ENCODE data around the gene PPP6R3.

PPP6R3 gene

DNA sequence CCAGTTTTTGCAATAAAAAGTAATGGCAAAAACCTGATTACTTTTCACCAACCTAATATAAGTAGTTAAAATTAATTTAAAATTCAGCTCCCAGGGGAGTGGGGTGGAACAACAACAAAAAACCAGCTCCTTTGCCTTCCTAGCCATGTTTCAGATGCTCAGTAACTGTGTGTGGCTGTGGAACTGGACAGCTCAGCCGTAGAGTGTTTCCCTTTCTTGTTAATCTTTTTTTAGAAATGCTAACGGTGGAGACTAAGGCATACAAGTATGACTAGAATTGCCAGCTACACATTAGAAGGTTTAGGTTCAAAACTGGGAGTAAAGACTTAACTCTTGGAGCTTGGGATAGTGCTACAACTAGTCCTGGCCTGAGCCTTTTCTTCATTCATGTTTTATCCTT, 45.0 kb downstream of the PPP6R3 start:
- H3K9me2 ChIP-seq (replicated peaks; ENCODE audit: low read depth, low read length) = no peaks in the 10 kb centered on the region
- H3K27me3 ChIP-seq (ENCODE audit: insufficient read depth, low read length, poor library complexity, severe bottlenecking) = no peaks in the 10 kb centered on the region
- H3K36me3 ChIP-seq (ENCODE audit: insufficient read depth, low read length) = peaks cover under 1% of the 10 kb centered on the region; the same call in 1 of the 2 replicates
- peaks cover 9% of the 10 kb centered on the region; the same call in 1 of the 2 replicates for H3F3A ChIP-seq (ENCODE audit: low read depth)
- H3K9ac ChIP-seq (ENCODE audit: low read depth, low read length, poor library complexity, severe bottlenecking) = no peak overlapping the region
- H3K4me2 ChIP-seq (ENCODE audit: low read depth, low read length, poor library complexity, severe bottlenecking) = peak overlapping the region; percentile 61
- H3K9me3 ChIP-seq (ENCODE audit: insufficient read depth, low read depth, low read length) = no peaks in the 10 kb centered on the region
- H3K4me3 ChIP-seq (ENCODE audit: low read length, poor library complexity, severe bottlenecking) = peak overlapping the region; percentile 44
- peaks cover 31% of the 10 kb centered on the region for H3K4me1 ChIP-seq (ENCODE audit: insufficient read depth, low read length, poor library complexity, severe bottlenecking)
- H3K79me2 ChIP-seq (ENCODE audit: insufficient read depth, low read length) = peaks cover 99% of the 10 kb centered on the region
- H2AFZ ChIP-seq (ENCODE audit: low read length) = no peak overlapping the region
- peaks cover 99% of the 10 kb centered on the region for H4K20me1 ChIP-seq (ENCODE audit: insufficient read depth, low read length, poor library complexity, severe bottlenecking)
- TF ChIP-seq CTCF (conservative IDR thresholded peaks at IDR 0.05; ENCODE audit: low read length) (no peak), EZH2phosphoT487 (IDR thresholded peaks at IDR 0.05; ENCODE audit: borderline replicate concordance) (no peak)

DNA sequence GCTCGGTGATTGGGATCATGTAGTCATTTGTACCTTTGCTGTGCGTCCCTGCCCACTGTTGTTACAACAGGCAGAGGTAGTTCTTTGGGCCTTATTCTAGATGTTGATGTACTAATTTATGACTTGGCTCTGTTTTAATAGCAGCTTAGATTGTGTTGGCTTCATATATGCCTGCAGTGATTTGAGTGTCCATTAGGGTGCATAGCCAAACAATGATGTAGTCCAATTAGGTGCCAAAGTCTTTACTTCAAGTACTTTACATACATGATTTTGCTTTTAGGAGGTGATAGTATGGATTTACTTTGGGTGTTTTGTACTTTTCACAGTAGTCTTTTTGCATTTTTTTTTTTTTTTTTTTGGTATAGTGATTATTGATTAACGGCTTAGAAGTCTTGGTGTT, 46.4 kb downstream of the PPP6R3 start:
- no peak overlapping the region for H3K9ac ChIP-seq (ENCODE audit: low read depth, low read length, poor library complexity, severe bottlenecking)
- peak overlapping the region; percentile 61 for H3K4me2 ChIP-seq (ENCODE audit: low read depth, low read length, poor library complexity, severe bottlenecking)
- H3F3A ChIP-seq (ENCODE audit: low read depth) = peaks cover 9% of the 10 kb centered on the region; the same call in 1 of the 2 replicates
- no peaks in the 10 kb centered on the region for H3K9me2 ChIP-seq (replicated peaks; ENCODE audit: low read depth, low read length)
- H3K36me3 ChIP-seq (ENCODE audit: insufficient read depth, low read length) = peaks cover 6% of the 10 kb centered on the region; the same call in 1 of the 2 replicates
- peaks cover 98% of the 10 kb centered on the region for H4K20me1 ChIP-seq (ENCODE audit: insufficient read depth, low read length, poor library complexity, severe bottlenecking)
- no peak overlapping the region for H2AFZ ChIP-seq (ENCODE audit: low read length)
- H3K27me3 ChIP-seq (ENCODE audit: insufficient read depth, low read length, poor library complexity, severe bottlenecking) = no peaks in the 10 kb centered on the region
- H3K4me3 ChIP-seq (ENCODE audit: low read length, poor library complexity, severe bottlenecking) = no peak overlapping the region
- peaks cover 31% of the 10 kb centered on the region for H3K4me1 ChIP-seq (ENCODE audit: insufficient read depth, low read length, poor library complexity, severe bottlenecking)
- TF ChIP-seq CTCF (conservative IDR thresholded peaks at IDR 0.05; ENCODE audit: low read length) (peak; percentile 37; the same call in 1 of the 2 replicates), EZH2phosphoT487 (IDR thresholded peaks at IDR 0.05; ENCODE audit: borderline replicate concordance) (no peak)
- H3K9me3 ChIP-seq (ENCODE audit: insufficient read depth, low read depth, low read length) = no peaks in the 10 kb centered on the region
- H3K79me2 ChIP-seq (ENCODE audit: insufficient read depth, low read length) = peaks cover 99% of the 10 kb centered on the region

DNA sequence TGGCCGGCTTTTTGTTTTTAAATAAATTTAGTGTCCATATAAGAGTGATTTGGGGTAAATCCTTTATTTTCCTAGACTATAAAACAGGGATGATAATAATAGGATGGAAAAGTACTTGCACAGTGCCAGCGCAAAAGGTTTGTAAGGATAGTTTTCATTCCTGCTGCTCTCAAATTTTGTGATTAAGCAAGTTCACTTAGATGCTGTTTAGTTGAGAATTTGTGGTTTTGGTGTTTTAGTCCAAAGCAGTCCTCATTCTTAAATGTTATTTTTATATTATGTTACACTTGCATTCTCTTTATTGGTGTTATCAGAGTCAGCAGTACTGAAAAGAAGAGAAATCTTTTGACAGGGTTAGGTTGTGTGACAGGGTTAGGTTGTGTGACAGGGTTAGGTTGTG, 47.9 kb downstream of the PPP6R3 start:
- Histone ChIP-seq H3K9me3 (ENCODE audit: insufficient read depth, low read depth, low read length) (no peaks in the 10 kb centered on the region), H3K9ac (ENCODE audit: low read depth, low read length, poor library complexity, severe bottlenecking) (no peak overlapping the region), H2AFZ (ENCODE audit: low read length) (no peak overlapping the region), H3K36me3 (ENCODE audit: insufficient read depth, low read length) (peaks cover 21% of the 10 kb centered on the region; the same call in 1 of the 2 replicates), H3K4me3 (ENCODE audit: low read length, poor library complexity, severe bottlenecking) (no peak overlapping the region), H4K20me1 (ENCODE audit: insufficient read depth, low read length, poor library complexity, severe bottlenecking) (peaks cover 98% of the 10 kb centered on the region), H3K4me2 (ENCODE audit: low read depth, low read length, poor library complexity, severe bottlenecking) (no peak overlapping the region), H3K4me1 (ENCODE audit: insufficient read depth, low read length, poor library complexity, severe bottlenecking) (peaks cover 31% of the 10 kb centered on the region), H3K9me2 (replicated peaks; ENCODE audit: low read depth, low read length) (no peaks in the 10 kb centered on the region), H3K79me2 (ENCODE audit: insufficient read depth, low read length) (peaks cover 99% of the 10 kb centered on the region), H3K27me3 (ENCODE audit: insufficient read depth, low read length, poor library complexity, severe bottlenecking) (no peaks in the 10 kb centered on the region), H3F3A (ENCODE audit: low read depth) (peaks cover 9% of the 10 kb centered on the region; the same call in 1 of the 2 replicates)
- no peak for TF ChIP-seq EZH2phosphoT487 (IDR thresholded peaks at IDR 0.05; ENCODE audit: borderline replicate concordance)
- no peak for TF ChIP-seq CTCF (conservative IDR thresholded peaks at IDR 0.05; ENCODE audit: low read length)

Data from Loucy (cell line).